ENCODE measurements around the gene APC2.

DNA sequence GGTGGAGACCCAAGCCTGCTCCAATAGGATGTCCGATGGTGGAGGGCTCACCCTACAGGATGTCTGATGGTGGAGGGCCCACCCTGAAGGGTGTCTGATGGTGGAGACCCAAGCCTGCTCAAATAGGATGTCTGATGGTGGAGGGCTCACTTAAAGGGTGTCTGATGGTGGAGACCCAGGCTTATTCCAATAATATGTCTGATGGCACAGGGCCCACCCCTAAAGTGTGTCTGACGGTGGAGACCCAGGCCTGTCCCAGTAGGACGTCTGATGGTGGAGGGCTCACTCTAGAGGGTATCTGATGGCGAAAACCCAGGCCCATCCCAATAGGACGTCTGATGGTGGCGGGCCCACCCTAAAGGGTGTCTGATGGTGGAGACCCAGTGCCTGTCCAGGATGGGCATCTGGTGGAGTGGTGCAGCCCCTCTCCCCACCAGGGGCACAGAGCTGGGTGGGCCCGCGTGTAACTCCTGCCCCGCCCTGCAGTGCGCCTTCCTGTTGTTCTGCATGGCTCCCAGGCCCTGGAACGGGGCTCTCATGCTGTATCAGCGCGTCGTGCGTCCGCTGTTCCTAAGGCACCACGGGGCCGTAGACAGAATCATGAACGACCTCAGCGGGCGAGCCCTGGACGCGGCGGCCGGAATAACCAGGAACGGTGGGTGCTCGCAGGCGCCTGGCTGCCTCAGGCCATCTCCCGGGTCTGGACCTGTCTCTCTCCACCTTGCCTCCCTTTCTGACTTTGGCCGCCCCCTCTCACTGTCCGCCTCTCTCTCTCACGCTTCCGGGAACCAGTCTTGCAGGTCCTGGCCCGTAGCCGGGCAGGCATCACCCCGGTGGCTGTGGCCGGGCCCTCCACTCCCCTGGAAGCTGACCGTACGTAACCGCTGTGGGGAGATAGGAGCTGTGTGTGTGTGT lies 46.1 kb downstream of the APC2 start:
- TF ChIP-seq EZH2 (IDR thresholded peaks at IDR 0.05; ENCODE audit: borderline replicate concordance, insufficient read depth, low read length, poor library complexity, severe bottlenecking): no peak
- TF ChIP-seq, protein P1, sequence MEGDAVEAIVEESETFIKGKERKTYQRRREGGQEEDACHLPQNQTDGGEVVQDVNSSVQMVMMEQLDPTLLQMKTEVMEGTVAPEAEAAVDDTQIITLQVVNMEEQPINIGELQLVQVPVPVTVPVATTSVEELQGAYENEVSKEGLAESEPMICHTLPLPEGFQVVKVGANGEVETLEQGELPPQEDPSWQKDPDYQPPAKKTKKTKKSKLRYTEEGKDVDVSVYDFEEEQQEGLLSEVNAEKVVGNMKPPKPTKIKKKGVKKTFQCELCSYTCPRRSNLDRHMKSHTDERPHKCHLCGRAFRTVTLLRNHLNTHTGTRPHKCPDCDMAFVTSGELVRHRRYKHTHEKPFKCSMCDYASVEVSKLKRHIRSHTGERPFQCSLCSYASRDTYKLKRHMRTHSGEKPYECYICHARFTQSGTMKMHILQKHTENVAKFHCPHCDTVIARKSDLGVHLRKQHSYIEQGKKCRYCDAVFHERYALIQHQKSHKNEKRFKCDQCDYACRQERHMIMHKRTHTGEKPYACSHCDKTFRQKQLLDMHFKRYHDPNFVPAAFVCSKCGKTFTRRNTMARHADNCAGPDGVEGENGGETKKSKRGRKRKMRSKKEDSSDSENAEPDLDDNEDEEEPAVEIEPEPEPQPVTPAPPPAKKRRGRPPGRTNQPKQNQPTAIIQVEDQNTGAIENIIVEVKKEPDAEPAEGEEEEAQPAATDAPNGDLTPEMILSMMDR (IDR thresholded peaks at IDR 0.05; ENCODE audit: poor library complexity, severe bottlenecking): no peak
- TF ChIP-seq, protein P2, sequence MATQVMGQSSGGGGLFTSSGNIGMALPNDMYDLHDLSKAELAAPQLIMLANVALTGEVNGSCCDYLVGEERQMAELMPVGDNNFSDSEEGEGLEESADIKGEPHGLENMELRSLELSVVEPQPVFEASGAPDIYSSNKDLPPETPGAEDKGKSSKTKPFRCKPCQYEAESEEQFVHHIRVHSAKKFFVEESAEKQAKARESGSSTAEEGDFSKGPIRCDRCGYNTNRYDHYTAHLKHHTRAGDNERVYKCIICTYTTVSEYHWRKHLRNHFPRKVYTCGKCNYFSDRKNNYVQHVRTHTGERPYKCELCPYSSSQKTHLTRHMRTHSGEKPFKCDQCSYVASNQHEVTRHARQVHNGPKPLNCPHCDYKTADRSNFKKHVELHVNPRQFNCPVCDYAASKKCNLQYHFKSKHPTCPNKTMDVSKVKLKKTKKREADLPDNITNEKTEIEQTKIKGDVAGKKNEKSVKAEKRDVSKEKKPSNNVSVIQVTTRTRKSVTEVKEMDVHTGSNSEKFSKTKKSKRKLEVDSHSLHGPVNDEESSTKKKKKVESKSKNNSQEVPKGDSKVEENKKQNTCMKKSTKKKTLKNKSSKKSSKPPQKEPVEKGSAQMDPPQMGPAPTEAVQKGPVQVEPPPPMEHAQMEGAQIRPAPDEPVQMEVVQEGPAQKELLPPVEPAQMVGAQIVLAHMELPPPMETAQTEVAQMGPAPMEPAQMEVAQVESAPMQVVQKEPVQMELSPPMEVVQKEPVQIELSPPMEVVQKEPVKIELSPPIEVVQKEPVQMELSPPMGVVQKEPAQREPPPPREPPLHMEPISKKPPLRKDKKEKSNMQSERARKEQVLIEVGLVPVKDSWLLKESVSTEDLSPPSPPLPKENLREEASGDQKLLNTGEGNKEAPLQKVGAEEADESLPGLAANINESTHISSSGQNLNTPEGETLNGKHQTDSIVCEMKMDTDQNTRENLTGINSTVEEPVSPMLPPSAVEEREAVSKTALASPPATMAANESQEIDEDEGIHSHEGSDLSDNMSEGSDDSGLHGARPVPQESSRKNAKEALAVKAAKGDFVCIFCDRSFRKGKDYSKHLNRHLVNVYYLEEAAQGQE (IDR thresholded peaks at IDR 0.05; ENCODE audit: borderline replicate concordance): no peak
- no peak for TF ChIP-seq SMC3 (conservative IDR thresholded peaks at IDR 0.05; ENCODE audit: poor library complexity)
- no peak for TF ChIP-seq POLR2AphosphoS5 (IDR thresholded peaks at IDR 0.05)
- TF ChIP-seq EP300 (conservative IDR thresholded peaks at IDR 0.05; ENCODE audit: poor library complexity, severe bottlenecking): no peak

Measured in neural cell (in vitro differentiated cells).